DND-41 (cell line): ENCODE measurements around the gene GAB1.

Source experiments
- CTCF ChIP-seq: IDR thresholded peaks from 2 replicates; pipeline ENCODE4 v1.5.1; 2012; ENCODE audit warnings: borderline replicate concordance, low read length, moderate library complexity, mild to moderate bottlenecking; ENCODE audit not compliant: poor library complexity, severe bottlenecking; ENCODE audit errors: extremely low read depth
- EZH2 ChIP-seq: IDR thresholded peaks from 3 replicates; pipeline ENCODE4 v1.6.1; 2012; ENCODE audit warnings: borderline replicate concordance, low read depth, mild to moderate bottlenecking, moderate library complexity, low read length, inconsistent platforms; ENCODE audit not compliant: severe bottlenecking

DNA sequence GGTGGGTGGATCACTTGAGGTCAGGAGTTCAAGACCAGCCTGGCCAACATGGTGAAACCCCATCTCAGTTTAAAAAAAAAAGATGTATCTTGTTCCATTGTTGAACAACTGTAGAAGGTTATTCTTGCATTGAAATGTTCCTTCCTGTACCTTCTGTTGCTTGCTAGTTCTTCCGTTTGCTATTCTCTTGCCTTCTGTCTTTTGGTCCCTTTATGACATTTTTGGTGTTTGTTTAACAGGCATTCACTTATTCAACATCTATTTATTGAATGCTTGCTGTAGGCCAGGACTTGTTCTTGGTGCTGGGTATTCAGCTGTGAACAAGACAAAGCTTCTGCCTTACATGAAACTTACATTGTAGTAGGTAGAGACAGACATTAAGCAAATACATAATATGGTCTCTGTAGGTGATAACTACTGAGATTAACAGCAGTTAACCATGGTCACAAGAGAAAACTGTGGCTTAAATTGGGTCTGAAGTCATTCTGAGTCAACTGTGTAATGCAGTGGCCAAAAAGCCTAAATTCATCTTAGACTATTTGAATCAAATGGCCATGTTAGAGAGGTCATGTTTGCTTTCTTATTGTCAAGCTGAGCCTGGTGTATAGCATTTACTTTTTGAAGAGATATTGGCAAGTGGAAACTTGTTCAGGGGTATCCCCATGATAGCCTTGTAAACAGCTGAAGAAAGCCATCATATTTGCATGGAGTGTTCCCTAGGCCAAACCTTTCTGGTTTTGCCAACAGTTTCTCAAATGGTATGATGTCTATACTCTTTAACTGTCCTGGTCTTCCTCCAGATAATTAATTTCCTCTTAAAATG is 35.6 kb downstream of the GAB1 start:
- TF ChIP-seq EZH2 (no peak), CTCF (no peak)
